HG02884 (cell line): Measurements from ENCODE around the gene KLK11.

Experiments used
- ATAC-seq: cut with Tn5 transposase; IDR thresholded peaks from one replicate; pipeline ENCODE4 v1.9.1; 2021; ENCODE audit warnings: mild to moderate bottlenecking, moderate library complexity; ENCODE audit not compliant: unreplicated experiment

The KLK11 gene

GRCh38 chr19:51026554-51026831 is at the start of gene KLK11:
Gene KLK11 (minus strand): TSS chr19:51026616. CDS start chr19:51025631, 985 bp downstream.
- no peak for ATAC-seq

GRCh38 chr19:51075998-51076397 is 49.6 kb upstream of the KLK11 start:
- no peak for ATAC-seq

- no peak for ATAC-seq
Observed at GRCh38 chr19:51071095-51071405, 44.6 kb upstream of the KLK11 start.

- ATAC-seq = no peak
Observed at GRCh38 chr19:51070334-51071094, 44.1 kb upstream of the KLK11 start.

GRCh38 chr19:51066393-51067186 is 40.2 kb upstream of the KLK11 start:
- ATAC-seq = no peak

GRCh38 chr19:51065221-51065960 is 39.0 kb upstream of the KLK11 start:
- ATAC-seq = no peak

GRCh38 chr19:51064534-51065220 is 38.3 kb upstream of the KLK11 start, which contains the start of gene KLK13:
Gene KLK13 (minus strand): TSS chr19:51065092. CDS start chr19:51065067, 25 bp downstream.
- ATAC-seq = no peak

- ATAC-seq = no peak
Observed at GRCh38 chr19:51063664-51064063, 37.2 kb upstream of the KLK11 start.

GRCh38 chr19:51060973-51061372 is 34.6 kb upstream of the KLK11 start:
- no peak for ATAC-seq

- ATAC-seq = no peak
Observed at GRCh38 chr19:51060336-51060735, 33.9 kb upstream of the KLK11 start.

- no peak for ATAC-seq
Observed at GRCh38 chr19:51059715-51060114, 33.3 kb upstream of the KLK11 start.

- no peak for ATAC-seq
Observed at GRCh38 chr19:51055866-51056265, 29.4 kb upstream of the KLK11 start.

GRCh38 chr19:51047031-51047335 is 20.6 kb upstream of the KLK11 start:
- ATAC-seq = no peak

- ATAC-seq = no peak
Observed at GRCh38 chr19:51044327-51044726, 17.9 kb upstream of the KLK11 start.

- ATAC-seq = no peak
Observed at GRCh38 chr19:51043497-51043896, 17.1 kb upstream of the KLK11 start.

GRCh38 chr19:51040151-51040550 is 13.7 kb upstream of the KLK11 start:
- no peak for ATAC-seq

GRCh38 chr19:51036519-51036918 is 10.1 kb upstream of the KLK11 start:
- no peak for ATAC-seq

GRCh38 chr19:51034704-51035103 is 8.3 kb upstream of the KLK11 start, which contains the start of gene KLK12:
Gene KLK12 (minus strand): TSS chr19:51035002. CDS start chr19:51034621, 381 bp downstream.
- no peak for ATAC-seq

GRCh38 chr19:51031880-51032225 is 5.4 kb upstream of the KLK11 start:
- ATAC-seq = no peak

GRCh38 chr19:51031220-51031879 is 4.9 kb upstream of the KLK11 start:
- no peak for ATAC-seq

- ATAC-seq = no peak
Observed at GRCh38 chr19:51030631-51031030, 4.2 kb upstream of the KLK11 start.
